ENCODE measurements around the gene CNOT10. TPM values are rescaled to one million over a fixed set of nuclear protein-coding genes. Genes with fewer than 3 reads are reported as not detected.
"Not testable (repeated sequence)": the region's sequence is repeated elsewhere in the genome, so short reads cannot be mapped to it uniquely, and the experiment has no call there.

The CNOT10 gene
- total and polyA plus RNA-seq, 2 donors (not counting 1 experiment from before 2014, with no cell fraction given), result 22.6 to 69.0 TPM

DNA sequence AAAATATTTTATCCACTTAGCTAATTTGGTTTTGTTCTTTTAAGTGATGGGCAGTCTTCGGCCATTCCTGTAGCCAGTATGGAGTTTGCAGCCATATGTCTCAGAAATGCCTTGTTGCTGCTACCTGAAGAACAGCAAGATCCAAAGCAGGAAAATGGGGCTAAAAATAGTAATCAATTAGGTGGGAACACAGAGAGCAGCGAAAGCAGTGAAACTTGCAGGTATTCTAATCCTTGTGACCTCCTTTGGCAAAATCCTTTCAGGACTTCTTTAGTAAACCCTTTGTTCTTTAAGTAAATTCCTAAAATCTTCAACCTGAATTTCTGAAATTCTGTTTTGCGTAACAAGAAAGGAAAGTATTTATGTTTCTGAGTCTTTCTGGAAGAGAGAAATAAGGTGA, 49.8 kb downstream of the CNOT10 start:
- no peak overlapping the region for H2AFZ ChIP-seq (ENCODE audit: insufficient read depth, low read depth, low read length, poor library complexity, severe bottlenecking)
- Mint-ChIP-seq H3K27me3 (no peaks in the 10 kb centered on the region), H3K27ac (no peak overlapping the region), H3K4me1 (no peaks in the 10 kb centered on the region), H3K9me3 (ENCODE audit: insufficient read depth) (no peaks in the 10 kb centered on the region), H3K4me3 (no peak overlapping the region)
- no peaks in the 10 kb centered on the region for H3K79me2 ChIP-seq (ENCODE audit: control insufficient read depth, insufficient read depth, low read length)
- POLR2A ChIA-PET, result no interaction called here
- no peaks in the 10 kb centered on the region for H3K9me3 ChIP-seq (ENCODE audit: control extremely low read depth in 1 of 3, control insufficient read depth in 2 of 3, insufficient read depth in 1 of 3, low read length in 2 of 3)
- no peak for ATAC-seq (ENCODE audit: low read depth)
- no peaks in the 10 kb centered on the region for H3K27me3 ChIP-seq (replicated peaks in 1 of 4; ENCODE audit: control extremely low read depth in 1 of 4, control insufficient read depth in 3 of 4, insufficient read depth in 4 of 4, low read length in 3 of 4)
- no peak overlapping the region for H3K9ac ChIP-seq (ENCODE audit: low read length)
- H3K27ac ChIP-seq (ENCODE audit: low read length in 2 of 2), result no peak overlapping the region
- H4K20me1 ChIP-seq (ENCODE audit: control insufficient read depth, insufficient read depth, low read length, poor library complexity, severe bottlenecking), result no peaks in the 10 kb centered on the region
- no peak for DNase-seq
- no peaks in the 10 kb centered on the region for H3K4me1 ChIP-seq (ENCODE audit: control insufficient read depth in 2 of 2, insufficient read depth in 2 of 2, low read length in 2 of 2)
- peaks cover 1 to 28% of the 10 kb centered on the region in 2 experiments for H3K36me3 ChIP-seq (replicated peaks in 1 of 2; ENCODE audit: control extremely low read depth in 1 of 2, control insufficient read depth in 1 of 2, extremely low read depth in 1 of 2, insufficient read depth in 2 of 2, low read length in 1 of 2)
- H3K4me2 ChIP-seq (replicated peaks; ENCODE audit: low read depth, low read length, poor library complexity, severe bottlenecking), result no peak overlapping the region
- intact Hi-C loops (cut with micrococcal nuclease), result no loop called here
- CTCF ChIA-PET, result interaction anchor here (1.1 to 1.3 kb wide), 2 partner anchors 9 to 47 kb away, joined by 3 read pairs; no protein-coding TSS in a partner anchor
- no peak for TF ChIP-seq EZH2 (IDR thresholded peaks at IDR 0.05; ENCODE audit: borderline replicate concordance, insufficient read depth, low read depth, low read length, poor library complexity, severe bottlenecking)
- no peak for TF ChIP-seq CTCF (IDR thresholded peaks at IDR 0.05)
- 100% methylated on average over 2 of the region's 3 CpGs for WGBS (ENCODE audit: insufficient coverage)
- no peak overlapping the region for H3K4me3 ChIP-seq (ENCODE audit: control extremely low read depth in 1 of 5, extremely low read depth in 1 of 5, insufficient read depth in 1 of 5, low read depth in 2 of 5, low read length in 4 of 5)

- H3K27me3 ChIP-seq (replicated peaks in 1 of 4; ENCODE audit: control extremely low read depth in 1 of 4, control insufficient read depth in 3 of 4, insufficient read depth in 4 of 4, low read length in 3 of 4); H3K27ac ChIP-seq (ENCODE audit: low read length in 2 of 2); H3K27ac Mint-ChIP-seq; DNase-seq; H3K79me2 ChIP-seq (ENCODE audit: control insufficient read depth, insufficient read depth, low read length); H3K9me3 Mint-ChIP-seq (ENCODE audit: insufficient read depth); H3K9ac ChIP-seq (ENCODE audit: low read length); ATAC-seq (ENCODE audit: low read depth); POLR2A ChIA-PET; H2AFZ ChIP-seq (ENCODE audit: insufficient read depth, low read depth, low read length, poor library complexity, severe bottlenecking); H3K27me3 Mint-ChIP-seq; H3K4me2 ChIP-seq (replicated peaks; ENCODE audit: low read depth, low read length, poor library complexity, severe bottlenecking); H3K4me1 Mint-ChIP-seq; H3K4me3 ChIP-seq (ENCODE audit: control extremely low read depth in 1 of 5, extremely low read depth in 1 of 5, insufficient read depth in 1 of 5, low read depth in 2 of 5, low read length in 4 of 5); intact Hi-C loops (cut with micrococcal nuclease); H3K9me3 ChIP-seq (ENCODE audit: control extremely low read depth in 1 of 3, control insufficient read depth in 2 of 3, insufficient read depth in 1 of 3, low read length in 2 of 3); H4K20me1 ChIP-seq (ENCODE audit: control insufficient read depth, insufficient read depth, low read length, poor library complexity, severe bottlenecking); H3K4me3 Mint-ChIP-seq; H3K4me1 ChIP-seq (ENCODE audit: control insufficient read depth in 2 of 2, insufficient read depth in 2 of 2, low read length in 2 of 2); CTCF ChIA-PET: not testable (repeated sequence)
- peaks cover 0 to 20% of the 10 kb centered on the region in 2 experiments for H3K36me3 ChIP-seq (replicated peaks in 1 of 2; ENCODE audit: control extremely low read depth in 1 of 2, control insufficient read depth in 1 of 2, extremely low read depth in 1 of 2, insufficient read depth in 2 of 2, low read length in 1 of 2)
- WGBS (ENCODE audit: insufficient coverage), result 97% methylated on average over 3 of the region's 6 CpGs
These were observed 58.5 kb downstream of the CNOT10 start for GRCh38 chr3:32743470-32743869.

Data from B cell (primary cell).